ENCODE data around the gene NKX1-1. TPM values are rescaled to one million over a fixed set of nuclear protein-coding genes. Genes with fewer than 3 reads are reported as not detected.
"Not testable (repeated sequence)": the region's sequence is repeated elsewhere in the genome, so short reads cannot be mapped to it uniquely, and the experiment has no call there.

Gene NKX1-1
- total RNA-seq, 1 donor from 2014 or later, result not detected

- DNase-seq (ENCODE audit: low read depth), result no peak
Observed at GRCh38 chr4:1373892-1374705, 32.1 kb downstream of the NKX1-1 start.

GRCh38 chr4:1372576-1372975 is 33.7 kb downstream of the NKX1-1 start:
- DNase-seq (ENCODE audit: low read depth), result not testable (repeated sequence)

GRCh38 chr4:1371176-1372165 is 34.8 kb downstream of the NKX1-1 start:
- DNase-seq (ENCODE audit: low read depth), result no peak

GRCh38 chr4:1370321-1371124 is 35.7 kb downstream of the NKX1-1 start:
- no peak for DNase-seq (ENCODE audit: low read depth)

- DNase-seq (ENCODE audit: low read depth), result no peak
Observed at GRCh38 chr4:1369479-1370079, 36.7 kb downstream of the NKX1-1 start.

GRCh38 chr4:1369091-1369450 is 37.2 kb downstream of the NKX1-1 start:
- DNase-seq (ENCODE audit: low read depth), result no peak

- DNase-seq (ENCODE audit: low read depth), result no peak
Observed at GRCh38 chr4:1368421-1369090, 37.7 kb downstream of the NKX1-1 start.

GRCh38 chr4:1367936-1368289 is 38.3 kb downstream of the NKX1-1 start:
- no peak for DNase-seq (ENCODE audit: low read depth)

GRCh38 chr4:1367230-1367935 is 38.9 kb downstream of the NKX1-1 start:
- no peak for DNase-seq (ENCODE audit: low read depth)

- no peak for DNase-seq (ENCODE audit: low read depth)
Observed at GRCh38 chr4:1366371-1367229, 39.6 kb downstream of the NKX1-1 start.

- DNase-seq (ENCODE audit: low read depth), result no peak
Observed at GRCh38 chr4:1365271-1366178, 40.7 kb downstream of the NKX1-1 start.

- DNase-seq (ENCODE audit: low read depth), result no peak
Observed at GRCh38 chr4:1364748-1365147, 41.5 kb downstream of the NKX1-1 start.

GRCh38 chr4:1364217-1364616 is 42.0 kb downstream of the NKX1-1 start:
- DNase-seq (ENCODE audit: low read depth), result no peak

GRCh38 chr4:1363513-1363912 is 42.7 kb downstream of the NKX1-1 start:
- DNase-seq (ENCODE audit: low read depth), result no peak

- DNase-seq (ENCODE audit: low read depth), result no peak
Observed at GRCh38 chr4:1362521-1362920, 43.7 kb downstream of the NKX1-1 start.

- no peak for DNase-seq (ENCODE audit: low read depth)
Observed at GRCh38 chr4:1362046-1362445, 44.2 kb downstream of the NKX1-1 start.

- no peak for DNase-seq (ENCODE audit: low read depth)
Observed at GRCh38 chr4:1361431-1361830, 44.8 kb downstream of the NKX1-1 start.

All from renal cortical epithelial cell (primary cell).